GM19438 (cell line): ENCODE data around the gene FGD2.

Experiments used
- ATAC-seq: cut with Tn5 transposase; IDR thresholded peaks from one replicate; pipeline ENCODE4 v1.9.1; 2021; ENCODE audit warnings: low read depth; ENCODE audit not compliant: unreplicated experiment

Gene FGD2

GRCh38 chr6:36970892-36971842, 34.3 kb upstream of the FGD2 start:
- ATAC-seq = no peak

- ATAC-seq = no peak
Observed at GRCh38 chr6:36971921-36972673, 33.4 kb upstream of the FGD2 start.

- no peak for ATAC-seq
Observed at GRCh38 chr6:36973190-36973589, 32.3 kb upstream of the FGD2 start.

- no peak for ATAC-seq
Observed at GRCh38 chr6:36973647-36974046, 31.8 kb upstream of the FGD2 start.

- no peak for ATAC-seq
Observed at GRCh38 chr6:36975231-36976006, 30.0 kb upstream of the FGD2 start.

- ATAC-seq = no peak
Observed at GRCh38 chr6:36976007-36976264, 29.5 kb upstream of the FGD2 start.

GRCh38 chr6:36976509-36976908, 28.9 kb upstream of the FGD2 start:
- no peak for ATAC-seq

GRCh38 chr6:36976931-36977330, 28.5 kb upstream of the FGD2 start:
- no peak for ATAC-seq

GRCh38 chr6:36977470-36977941, 27.9 kb upstream of the FGD2 start:
- ATAC-seq = no peak

- ATAC-seq = no peak
Observed at GRCh38 chr6:36978421-36979346, 26.8 kb upstream of the FGD2 start.

GRCh38 chr6:36979347-36979742, 26.1 kb upstream of the FGD2 start:
- ATAC-seq = no peak

- ATAC-seq = no peak
Observed at GRCh38 chr6:36980129-36980528, 25.3 kb upstream of the FGD2 start.

- ATAC-seq = no peak
Observed at GRCh38 chr6:36980876-36981619, 24.4 kb upstream of the FGD2 start.

GRCh38 chr6:36983538-36983937, 21.9 kb upstream of the FGD2 start:
- ATAC-seq = no peak

- ATAC-seq = no peak
Observed at GRCh38 chr6:36984581-36985416, 20.7 kb upstream of the FGD2 start.

GRCh38 chr6:36985417-36985807, 20.0 kb upstream of the FGD2 start:
- no peak for ATAC-seq

- ATAC-seq = peak; percentile 73
Observed at GRCh38 chr6:36985808-36986703, 19.4 kb upstream of the FGD2 start, which contains the start of gene MTCH1. Gene MTCH1 (minus strand): TSS chr6:36986196. CDS start chr6:36986173, 23 bp downstream.
